HG03135 (cell line): ENCODE data around the gene SEC14L2.

ENCODE experiments used
- ATAC-seq: cut with Tn5 transposase; IDR thresholded peaks from one replicate; pipeline ENCODE4 v1.9.1; 2021; ENCODE audit warnings: mild to moderate bottlenecking, moderate library complexity; ENCODE audit not compliant: unreplicated experiment

Gene SEC14L2

GRCh38 chr22:30425327-30425615 is 28.5 kb downstream of the SEC14L2 start:
- ATAC-seq: no peak

GRCh38 chr22:30425616-30426387 is 29.0 kb downstream of the SEC14L2 start, which contains the start of gene MTFP1:
Gene MTFP1, plus strand, starts transcription at chr22:30425768. Its CDS starts 112 bp downstream, at chr22:30425880.
- no peak for ATAC-seq

GRCh38 chr22:30426388-30427353 is 29.9 kb downstream of the SEC14L2 start:
- ATAC-seq: no peak

GRCh38 chr22:30427871-30428270 is 31.1 kb downstream of the SEC14L2 start:
- ATAC-seq: no peak

- ATAC-seq: no peak
These were observed 33.1 kb downstream of the SEC14L2 start for GRCh38 chr22:30429887-30430286.

GRCh38 chr22:30430933-30431332 is 34.1 kb downstream of the SEC14L2 start:
- no peak for ATAC-seq

- no peak for ATAC-seq
These were observed 35.3 kb downstream of the SEC14L2 start for GRCh38 chr22:30432096-30432495.

GRCh38 chr22:30432520-30432919 is 35.7 kb downstream of the SEC14L2 start:
- ATAC-seq: no peak

GRCh38 chr22:30433227-30433626 is 36.4 kb downstream of the SEC14L2 start:
- no peak for ATAC-seq

- no peak for ATAC-seq
These were observed 37.0 kb downstream of the SEC14L2 start for GRCh38 chr22:30433773-30434172.

- no peak for ATAC-seq
These were observed 38.0 kb downstream of the SEC14L2 start for GRCh38 chr22:30434843-30435242.

- ATAC-seq: no peak
These were observed 38.9 kb downstream of the SEC14L2 start for GRCh38 chr22:30435674-30436126.

- no peak for ATAC-seq
These were observed 39.4 kb downstream of the SEC14L2 start for GRCh38 chr22:30436196-30436595.

GRCh38 chr22:30438559-30438958 is 41.7 kb downstream of the SEC14L2 start:
- ATAC-seq: no peak

- ATAC-seq: no peak
These were observed 42.4 kb downstream of the SEC14L2 start for GRCh38 chr22:30439226-30439625.

- ATAC-seq: no peak
These were observed 43.0 kb downstream of the SEC14L2 start for GRCh38 chr22:30439836-30440235.

GRCh38 chr22:30441088-30441487 is 44.3 kb downstream of the SEC14L2 start:
- no peak for ATAC-seq

GRCh38 chr22:30444632-30445437 is 48.0 kb downstream of the SEC14L2 start:
- no peak for ATAC-seq

GRCh38 chr22:30445438-30446145 is 48.8 kb downstream of the SEC14L2 start:
- no peak for ATAC-seq

- ATAC-seq: no peak
These were observed 50.8 kb downstream of the SEC14L2 start for GRCh38 chr22:30447656-30448055.
